ENCODE results near the gene CNIH2. TPM values are rescaled to one million over a fixed set of nuclear protein-coding genes. Genes with fewer than 3 reads are reported as not detected.

CNIH2 gene
- total and polyA plus RNA-seq, 9 of the 15 experiments (the other 6 are each of a cell fraction or from before 2014, with no cell fraction given) = 0.26 to 0.89 (median 0.40) TPM; not detected in 4

DNA sequence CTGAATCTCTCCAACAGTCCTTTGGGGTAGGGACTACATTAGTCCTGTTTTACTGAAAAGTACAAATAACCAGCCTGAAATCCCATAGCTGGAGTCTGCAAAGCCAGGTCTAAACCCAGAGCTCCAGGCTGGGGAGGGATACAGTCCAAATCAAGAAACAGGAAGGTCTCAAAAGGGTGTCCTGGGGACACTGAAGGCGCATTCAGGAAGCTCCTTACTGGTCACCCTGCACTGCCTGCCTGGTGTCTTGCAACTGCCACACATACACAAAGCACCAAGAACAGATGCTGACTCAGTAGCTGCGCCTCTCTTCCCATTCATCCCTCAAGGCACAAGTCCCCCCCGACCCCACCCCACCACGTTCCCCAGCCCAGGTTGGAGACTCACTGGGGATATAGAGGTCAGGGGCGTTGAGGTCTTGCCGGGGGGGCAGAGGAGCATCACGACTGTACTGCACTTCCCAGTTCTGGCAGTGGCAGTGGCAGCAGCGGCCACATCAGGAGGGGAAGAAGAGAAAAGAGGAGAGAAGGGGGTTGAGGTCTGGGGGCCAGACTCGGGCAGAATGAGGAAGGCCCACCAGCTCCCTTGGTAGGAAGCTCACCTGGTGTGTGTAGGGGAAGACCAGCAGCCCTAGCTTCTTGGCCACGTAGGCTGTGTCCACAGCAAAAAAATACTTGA is 9.4 kb downstream of the CNIH2 start:
- Histone ChIP-seq H3K9me3 (replicated peaks; ENCODE audit: control insufficient read depth, insufficient read depth, low read depth, low read length) (no peaks in the 10 kb centered on the region), H3K4me3 (no peak overlapping the region), H2AFZ (ENCODE audit: low read depth, low read length) (no peak overlapping the region), H3K27ac (ENCODE audit: extremely low read depth, low read depth, low read length) (no peak overlapping the region), H3K9ac (ENCODE audit: insufficient read depth in 1 of 2, low read depth in 2 of 2, low read length in 2 of 2) (peak overlapping the region; percentile 93 to 100; a peak in 3 of 4 replicates), H3K36me3 (ENCODE audit: control insufficient read depth, insufficient read depth, low read length) (peaks cover 37% of the 10 kb centered on the region; the same call in 2 of the 3 replicates), H3K79me2 (ENCODE audit: control insufficient read depth, insufficient read depth, low read length) (peaks cover 24% of the 10 kb centered on the region), H3K4me1 (replicated peaks in 1 of 2; ENCODE audit: control insufficient read depth in 2 of 2, insufficient read depth in 2 of 2, low read length in 2 of 2) (peaks cover 21 to 66% of the 10 kb centered on the region in 2 experiments), H3K9me1 (ENCODE audit: control insufficient read depth, insufficient read depth, low read length) (peaks cover 4% of the 10 kb centered on the region), H3K27me3 (ENCODE audit: control insufficient read depth in 2 of 2, insufficient read depth in 2 of 2, low read length in 2 of 2) (no peaks in the 10 kb centered on the region), H4K20me1 (replicated peaks; ENCODE audit: control insufficient read depth, insufficient read depth, low read length) (peaks cover 13% of the 10 kb centered on the region), H3K4me2 (ENCODE audit: insufficient read depth, low read length) (peak overlapping the region; percentile 100)
- WGBS (ENCODE audit: insufficient coverage, low coverage, missing lambda C conversion rate) = 84% methylated on average over 10 of the region's 10 CpGs
- intact Hi-C loops (cut with micrococcal nuclease) = no loop called here
- DNase-seq (ENCODE audit: extremely low read depth in 1 of 4, low spot score in 3 of 4) (no peak), FAIRE-seq (no peak), ATAC-seq (no peak)
- no peak for TF ChIP-seq SRSF1 (IDR thresholded peaks at IDR 0.05; ENCODE audit: low read depth, low read length)
- no TSS peak for BruUV-seq (replicated peaks)
- ChIA-PET CTCF (ENCODE audit: low intra/inter-chr PET ratio) (interaction anchor here (1.2 kb wide), 1 partner anchor 64 kb away, joined by 3 read pairs; no protein-coding TSS in a partner anchor), POLR2A (interaction anchor here (0.6 to 2.6 kb wide), 6 partner anchors 10 to 74 kb away, joined by 3 to 18 read pairs (median 3); no protein-coding TSS in a partner anchor)
- in situ Hi-C loops (cut with MboI) = no loop called here

DNA sequence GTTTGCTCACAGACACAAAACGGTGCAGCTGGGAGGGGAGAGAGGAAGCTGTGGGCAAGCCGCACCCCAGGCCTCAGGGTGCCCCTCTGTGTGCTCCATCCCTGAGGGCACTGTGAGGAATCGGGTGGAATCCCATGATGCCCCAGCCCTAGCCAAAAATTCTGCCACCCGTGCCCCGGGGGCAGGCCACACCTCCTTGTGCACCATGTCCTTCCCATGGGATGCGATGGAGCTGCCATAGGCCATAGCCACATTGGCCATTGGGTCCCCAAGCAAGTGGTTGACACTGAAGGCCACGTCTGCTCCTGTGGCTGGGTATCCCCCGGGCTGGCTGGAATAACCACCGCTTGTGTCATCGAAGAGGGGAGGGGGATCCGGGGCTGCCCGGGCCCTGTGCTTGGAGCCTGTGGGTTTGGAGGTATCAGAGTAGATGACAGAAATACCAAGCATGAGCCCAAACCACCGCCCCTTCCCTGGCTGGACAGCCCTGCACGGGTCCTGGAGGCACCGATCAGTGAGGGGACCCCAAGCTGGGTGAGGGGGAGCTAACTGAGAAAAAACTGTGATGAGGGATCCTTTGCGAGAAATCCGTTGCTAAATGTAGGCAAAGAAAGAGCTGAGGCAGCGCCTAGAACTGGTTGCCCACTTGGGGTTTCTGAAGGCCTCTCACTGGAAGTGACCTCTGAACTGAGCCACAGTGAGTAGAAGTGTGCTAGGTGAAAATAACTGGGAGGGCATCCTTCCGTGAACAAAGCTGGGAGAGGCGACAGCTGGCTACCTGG is 10.1 kb downstream of the CNIH2 start:
- ATAC-seq (no peak; the same call in 2 of the 3 replicates), FAIRE-seq (peak; percentile 44), DNase-seq (ENCODE audit: extremely low read depth in 1 of 4, low spot score in 3 of 4) (no peak)
- peak overlapping the region; percentile 84 for H3K4me3 ChIP-seq
- CTCF ChIA-PET (ENCODE audit: low intra/inter-chr PET ratio) = interaction anchor here (1.2 kb wide), 1 partner anchor 65 kb away, joined by 3 read pairs; no protein-coding TSS in a partner anchor
- H3K4me1 ChIP-seq (replicated peaks in 1 of 2; ENCODE audit: control insufficient read depth in 2 of 2, insufficient read depth in 2 of 2, low read length in 2 of 2) = peaks cover 19 to 65% of the 10 kb centered on the region in 2 experiments
- intact Hi-C loops (cut with micrococcal nuclease) (loop anchor here (2.0 kb wide), 1 partner anchor 65 kb away; no protein-coding TSS in a partner anchor), in situ Hi-C loops (cut with MboI) (no loop called here)
- peaks cover 37% of the 10 kb centered on the region; the same call in 2 of the 3 replicates for H3K36me3 ChIP-seq (ENCODE audit: control insufficient read depth, insufficient read depth, low read length)
- H3K9me1 ChIP-seq (ENCODE audit: control insufficient read depth, insufficient read depth, low read length) = peaks cover 2% of the 10 kb centered on the region
- H3K27me3 ChIP-seq (ENCODE audit: control insufficient read depth in 2 of 2, insufficient read depth in 2 of 2, low read length in 2 of 2) = no peaks in the 10 kb centered on the region
- H2AFZ ChIP-seq (ENCODE audit: low read depth, low read length) = peak overlapping the region; percentile 90
- H3K27ac ChIP-seq (ENCODE audit: extremely low read depth, low read depth, low read length) = peak overlapping the region; percentile 80
- peak overlapping the region; percentile 93 to 100 for H3K9ac ChIP-seq (ENCODE audit: insufficient read depth in 1 of 2, low read depth in 2 of 2, low read length in 2 of 2)
- no TSS peak for BruUV-seq (replicated peaks)
- H3K4me2 ChIP-seq (ENCODE audit: insufficient read depth, low read length) = peak overlapping the region; percentile 100
- 32% methylated on average over 20 of the region's 20 CpGs for WGBS (ENCODE audit: insufficient coverage, low coverage, missing lambda C conversion rate)
- no peaks in the 10 kb centered on the region for H3K9me3 ChIP-seq (replicated peaks; ENCODE audit: control insufficient read depth, insufficient read depth, low read depth, low read length)
- H4K20me1 ChIP-seq (replicated peaks; ENCODE audit: control insufficient read depth, insufficient read depth, low read length) = peaks cover 7% of the 10 kb centered on the region
- H3K79me2 ChIP-seq (ENCODE audit: control insufficient read depth, insufficient read depth, low read length) = peaks cover 24% of the 10 kb centered on the region
- POLR2A ChIA-PET = interaction anchor here (0.6 to 2.6 kb wide), 15 partner anchors 8 to 1210 kb away, joined by 3 to 18 read pairs (median 4); partner anchors contain the start of genes B4GAT1, CNIH2 and RAB1B
- TF ChIP-seq KAT2B (IDR thresholded peaks at IDR 0.05; ENCODE audit: low read depth, low read length) (no peak), ZNF830 (CRISPR knock-in tag; IDR thresholded peaks at IDR 0.05) (no peak), TAF15 (IDR thresholded peaks at IDR 0.05; ENCODE audit: low read depth, low read length) (no peak), ZNF408 (CRISPR knock-in tag; IDR thresholded peaks at IDR 0.05; ENCODE audit: low read depth) (no peak), MTA1 (IDR thresholded peaks at IDR 0.05; ENCODE audit: borderline replicate concordance) (no peak), JUN (IDR thresholded peaks at IDR 0.05; ENCODE audit: borderline replicate concordance, low read depth, low read length) (no peak), JUN (CRISPR knock-in tag; IDR thresholded peaks at IDR 0.05; ENCODE audit: borderline replicate concordance) (0 out of 2 replicates have a peak, but pooled peaks have one; percentile 44)
- TF ChIP-seq, protein P1, sequence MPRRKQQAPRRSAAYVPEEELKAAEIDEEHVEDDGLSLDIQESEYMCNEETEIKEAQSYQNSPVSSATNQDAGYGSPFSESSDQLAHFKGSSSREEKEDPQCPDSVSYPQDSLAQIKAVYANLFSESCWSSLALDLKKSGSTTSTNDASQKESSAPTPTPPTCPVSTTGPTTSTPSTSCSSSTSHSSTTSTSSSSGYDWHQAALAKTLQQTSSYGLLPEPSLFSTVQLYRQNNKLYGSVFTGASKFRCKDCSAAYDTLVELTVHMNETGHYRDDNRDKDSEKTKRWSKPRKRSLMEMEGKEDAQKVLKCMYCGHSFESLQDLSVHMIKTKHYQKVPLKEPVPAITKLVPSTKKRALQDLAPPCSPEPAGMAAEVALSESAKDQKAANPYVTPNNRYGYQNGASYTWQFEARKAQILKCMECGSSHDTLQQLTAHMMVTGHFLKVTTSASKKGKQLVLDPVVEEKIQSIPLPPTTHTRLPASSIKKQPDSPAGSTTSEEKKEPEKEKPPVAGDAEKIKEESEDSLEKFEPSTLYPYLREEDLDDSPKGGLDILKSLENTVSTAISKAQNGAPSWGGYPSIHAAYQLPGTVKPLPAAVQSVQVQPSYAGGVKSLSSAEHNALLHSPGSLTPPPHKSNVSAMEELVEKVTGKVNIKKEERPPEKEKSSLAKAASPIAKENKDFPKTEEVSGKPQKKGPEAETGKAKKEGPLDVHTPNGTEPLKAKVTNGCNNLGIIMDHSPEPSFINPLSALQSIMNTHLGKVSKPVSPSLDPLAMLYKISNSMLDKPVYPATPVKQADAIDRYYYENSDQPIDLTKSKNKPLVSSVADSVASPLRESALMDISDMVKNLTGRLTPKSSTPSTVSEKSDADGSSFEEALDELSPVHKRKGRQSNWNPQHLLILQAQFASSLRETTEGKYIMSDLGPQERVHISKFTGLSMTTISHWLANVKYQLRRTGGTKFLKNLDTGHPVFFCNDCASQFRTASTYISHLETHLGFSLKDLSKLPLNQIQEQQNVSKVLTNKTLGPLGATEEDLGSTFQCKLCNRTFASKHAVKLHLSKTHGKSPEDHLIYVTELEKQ (CRISPR knock-in tag; IDR thresholded peaks at IDR 0.05) = no peak

All from K562 (cell line).